Activated CD8-positive, alpha-beta memory T cell treated with anti-CD3 and anti-CD28 coated beads, Interleukin-2, amount 50 U/mL, for 4 hours (primary cell): Measurements from ENCODE around the gene PECR.
"Not testable (repeated sequence)": the region's sequence is repeated elsewhere in the genome, so short reads cannot be mapped to it uniquely, and the experiment has no call there.

ENCODE experiments used
- DNase-seq: peaks from one replicate; pipeline ENCODE4 v3.0.0-alpha.2; 2020

Gene PECR

DNA sequence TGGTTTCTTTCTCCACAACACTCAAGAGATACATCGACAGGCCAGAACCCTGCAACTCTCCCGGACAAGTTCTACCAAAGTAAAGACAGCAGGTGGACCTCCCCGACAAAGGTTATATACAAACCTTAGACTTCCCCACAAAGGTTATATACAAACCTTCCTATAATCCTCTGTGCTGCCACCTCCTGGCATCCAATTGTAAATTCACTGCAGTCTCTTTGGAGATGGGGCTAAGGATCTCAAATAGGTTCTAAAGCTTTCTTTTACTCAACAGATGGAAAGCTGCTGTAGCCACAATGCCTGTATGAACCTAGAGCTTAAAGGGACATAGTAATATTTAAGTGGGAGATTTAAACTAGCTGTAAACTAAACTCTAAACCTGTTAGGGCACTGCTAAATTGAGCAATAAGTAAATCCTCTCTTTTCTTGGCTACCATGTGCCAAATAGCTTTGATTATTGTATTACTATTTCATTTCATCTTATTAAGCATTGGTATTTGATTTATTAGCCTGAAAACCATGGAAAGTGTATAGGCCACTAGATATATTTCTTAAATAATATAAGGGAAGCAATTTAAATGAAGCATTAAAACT, 58.5 kb downstream of the PECR start:
- DNase-seq, result peak; percentile 54

DNA sequence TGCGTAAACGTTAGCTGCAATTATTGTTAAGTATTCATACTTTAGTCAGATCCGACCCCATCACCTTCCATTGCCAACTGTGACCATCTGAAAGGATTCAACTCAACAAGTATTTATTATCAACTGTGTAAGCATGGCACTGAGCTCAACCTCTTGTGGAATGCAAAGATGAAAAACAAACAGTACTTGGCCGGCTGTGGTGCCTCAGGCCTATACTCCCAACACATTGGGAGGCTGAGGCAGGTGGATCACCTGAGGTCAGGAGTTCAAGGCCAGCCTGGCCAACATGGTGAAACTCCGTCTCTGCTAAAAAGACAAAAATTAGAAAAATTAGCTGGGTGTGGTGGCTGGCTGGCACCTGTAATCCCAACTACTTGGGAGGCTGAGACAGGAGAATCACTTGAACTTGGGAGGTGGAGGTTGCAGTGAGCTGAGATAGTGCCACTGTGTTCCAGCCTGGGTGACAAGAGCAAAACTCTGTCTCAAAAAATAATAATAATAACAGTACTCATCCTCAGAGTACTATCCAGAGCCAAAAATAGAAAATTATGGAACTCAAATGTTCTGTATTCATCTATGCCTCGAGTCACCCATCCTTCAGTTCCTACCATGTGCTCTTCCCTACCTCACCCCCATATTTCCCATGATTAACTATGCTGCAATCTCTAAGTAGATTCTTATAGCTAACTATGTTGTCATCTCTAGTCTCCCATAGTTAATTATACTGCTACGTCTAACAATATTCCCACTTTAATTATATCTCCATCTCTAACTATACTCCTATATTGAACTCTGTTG, 59.6 kb downstream of the PECR start:
- no peak for DNase-seq

DNA sequence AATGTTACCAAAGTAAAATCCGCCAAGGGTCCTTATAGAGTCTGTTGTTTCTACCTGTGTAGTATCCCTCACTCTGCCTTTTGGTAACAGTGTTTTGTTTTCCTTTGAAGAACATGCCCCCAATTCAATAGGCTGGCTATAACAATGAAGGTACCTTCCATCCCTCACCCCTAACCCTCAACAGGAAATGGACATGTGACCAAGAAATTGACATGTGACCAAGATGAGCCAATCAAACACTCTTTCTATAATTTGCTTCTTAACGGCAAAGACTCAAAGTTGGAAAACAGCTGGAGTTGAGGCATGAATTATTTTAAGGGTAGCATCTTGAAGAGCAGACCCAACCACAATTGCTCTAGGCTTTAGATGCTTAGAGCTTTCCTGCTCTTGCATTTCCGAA, 62.9 kb downstream of the PECR start:
- no peak for DNase-seq

DNA sequence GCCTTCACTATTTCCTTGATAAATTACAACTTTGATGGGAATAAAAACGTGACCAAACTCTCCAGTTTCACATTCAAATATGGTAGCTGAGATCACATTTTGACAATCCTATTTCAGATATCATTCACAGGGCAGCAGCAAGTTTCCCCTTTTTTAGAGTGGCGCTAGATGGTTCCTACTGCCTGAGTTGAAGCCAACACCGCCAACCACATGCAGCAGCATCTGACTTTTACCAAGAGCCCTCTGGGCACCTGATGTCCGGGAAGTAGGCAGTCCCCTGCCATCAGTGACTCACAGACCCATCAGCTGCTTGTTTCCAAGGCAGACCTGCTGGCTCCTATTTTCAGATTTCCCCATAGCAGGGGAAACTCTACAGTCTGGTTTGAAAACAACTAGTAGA, 64.2 kb downstream of the PECR start:
- DNase-seq, result peak; percentile 20

DNA sequence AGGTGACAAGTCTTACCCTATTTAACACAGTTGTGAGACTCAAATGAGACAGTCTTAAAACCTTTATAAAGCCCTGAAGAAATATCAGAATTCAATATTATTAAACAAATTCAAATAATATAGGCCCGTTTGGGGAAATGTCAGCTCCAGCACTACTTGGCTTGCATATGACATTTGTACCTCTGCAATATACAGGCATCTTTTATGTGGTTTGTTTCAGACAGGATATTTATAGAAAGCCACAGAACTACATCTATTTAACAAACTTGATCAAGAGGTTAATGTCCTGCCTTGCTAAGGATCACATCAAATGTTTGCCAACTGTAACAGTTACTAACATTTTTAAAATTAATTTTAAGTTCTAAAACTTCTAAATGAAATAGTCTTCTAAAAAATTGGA, 65.0 kb downstream of the PECR start:
- DNase-seq, result no peak

DNA sequence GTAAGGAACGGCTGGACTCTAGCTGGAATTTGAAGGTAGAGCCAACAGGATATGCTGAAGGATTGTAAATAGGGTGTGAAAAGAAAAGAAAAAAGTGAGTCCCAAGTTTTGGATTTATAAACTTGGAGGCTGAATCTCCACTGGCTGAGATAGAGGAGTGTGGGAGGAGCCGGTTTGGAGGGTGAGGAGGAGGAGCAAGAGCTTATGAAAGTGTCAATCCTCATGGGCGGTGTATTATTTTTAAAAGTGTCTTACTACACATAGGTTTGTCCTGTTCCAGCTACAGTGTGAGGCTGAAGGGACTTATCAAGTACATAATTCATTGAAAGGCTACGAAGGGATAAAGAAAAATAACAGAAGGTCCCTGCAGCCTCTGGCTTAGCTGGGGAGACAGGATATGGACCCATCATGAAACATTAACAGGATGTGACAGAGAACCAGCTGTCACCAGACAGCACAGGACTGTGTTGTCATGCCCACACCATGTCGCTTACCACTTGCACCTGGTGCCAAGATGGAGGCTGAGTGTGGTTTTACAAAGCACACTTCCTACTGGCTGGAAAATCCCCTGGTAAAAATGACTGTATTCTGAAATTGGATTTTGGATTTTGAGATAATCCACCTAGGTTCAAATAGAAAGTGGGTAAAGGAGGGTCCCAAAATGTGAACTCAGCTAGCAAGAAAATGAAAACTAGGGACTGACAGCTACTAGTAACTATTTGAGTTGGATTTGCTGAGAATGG, 65.7 kb downstream of the PECR start:
- DNase-seq, result peak; percentile 26

DNA sequence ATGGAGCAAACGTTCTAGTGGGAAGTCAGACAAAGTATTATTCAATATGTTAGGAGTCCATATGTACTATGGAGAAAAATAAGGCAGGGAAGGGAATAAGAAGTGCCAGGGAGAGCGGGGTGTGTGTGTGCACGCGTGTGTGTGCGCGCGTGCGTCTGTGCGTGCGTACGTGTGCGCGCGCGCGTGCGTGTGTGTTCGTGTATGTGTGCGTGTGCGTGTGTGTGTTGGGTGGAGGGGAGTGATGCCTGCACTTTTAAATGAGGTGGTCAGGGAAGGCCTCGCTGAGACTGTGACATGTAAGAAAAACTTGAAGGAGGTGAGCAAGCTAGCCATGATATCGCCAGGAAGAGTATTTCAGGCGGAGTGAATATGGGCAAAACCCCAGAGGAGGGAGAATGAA, 66.6 kb downstream of the PECR start:
- DNase-seq, result no peak

DNA sequence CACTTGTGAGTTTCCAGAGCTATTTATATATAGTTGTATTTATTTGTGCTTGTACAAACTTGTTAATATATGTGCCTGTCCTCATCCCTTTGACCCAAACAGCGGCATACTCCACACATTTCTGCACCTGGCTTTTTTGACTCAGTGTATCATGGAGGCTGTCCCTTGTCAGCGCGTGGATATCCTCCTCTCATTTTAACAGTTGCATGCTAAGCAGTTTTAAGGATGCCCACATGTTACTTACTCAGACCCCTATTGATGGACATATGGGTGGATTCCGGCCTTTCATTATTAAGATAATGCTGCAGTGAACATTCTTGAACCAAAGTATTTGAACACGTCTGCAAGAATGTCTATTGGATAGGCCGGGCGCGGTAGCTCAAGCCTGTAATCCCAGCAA, 67.6 kb downstream of the PECR start:
- no peak for DNase-seq

DNA sequence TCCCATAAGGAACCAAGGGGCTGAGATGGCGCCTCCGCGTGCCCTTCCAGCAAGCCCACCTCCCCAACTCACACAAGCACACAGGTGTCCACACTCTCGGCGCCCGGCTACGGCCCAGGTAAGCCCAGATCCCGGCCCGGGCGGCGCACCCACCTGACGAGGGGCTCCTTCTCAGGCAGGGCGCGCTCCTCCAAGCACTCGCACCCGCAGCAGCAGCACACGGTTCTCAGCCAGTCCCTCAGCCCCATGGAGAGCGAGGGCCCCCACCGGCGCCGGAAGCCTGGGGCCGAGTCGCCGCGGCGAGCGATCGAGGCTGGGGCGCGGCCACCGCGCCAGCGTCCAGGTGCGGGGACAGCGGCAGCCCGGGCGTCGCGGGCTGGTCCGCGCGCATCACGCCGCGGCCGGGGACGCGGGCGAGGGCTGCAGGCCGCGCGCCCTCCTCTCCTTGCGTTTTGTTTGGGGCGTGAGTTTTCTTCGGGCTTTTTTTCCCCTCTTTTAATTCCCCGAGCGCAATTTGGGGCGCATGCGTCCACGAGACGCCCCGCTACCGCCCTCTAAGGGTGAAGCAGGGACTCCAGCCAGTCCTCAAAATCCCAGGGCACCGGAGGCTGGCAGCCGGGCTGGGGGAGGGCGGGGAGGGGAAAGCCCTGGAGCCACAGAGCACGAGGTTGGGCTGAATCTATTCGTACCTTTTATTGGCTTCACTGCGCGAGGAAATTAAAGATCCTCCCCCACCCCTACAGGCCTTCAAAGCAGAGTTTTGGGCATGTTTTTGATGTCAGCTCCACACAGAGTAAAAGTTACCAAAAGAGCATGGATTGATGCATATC, 68.3 kb downstream of the PECR start, which contains the start of gene MREG:
TSS of gene MREG (minus strand) at position 472 of the 830 bp plus-strand sequence. CDS start at position 248, 224 bp downstream.
- peak; percentile 85 for DNase-seq

DNA sequence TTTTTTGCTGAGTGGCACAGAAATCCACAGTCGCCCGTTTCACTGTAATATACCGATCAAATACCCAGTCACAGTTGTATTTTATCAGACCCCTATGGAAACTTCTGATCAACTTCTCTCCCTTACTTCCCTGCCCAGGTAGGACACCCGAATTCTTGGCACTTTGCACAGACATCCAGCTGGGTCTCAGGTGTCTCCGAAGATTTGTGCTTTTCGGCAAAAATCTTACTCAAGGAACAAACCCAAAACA, 68.9 kb downstream of the PECR start:
- no peak for DNase-seq

DNA sequence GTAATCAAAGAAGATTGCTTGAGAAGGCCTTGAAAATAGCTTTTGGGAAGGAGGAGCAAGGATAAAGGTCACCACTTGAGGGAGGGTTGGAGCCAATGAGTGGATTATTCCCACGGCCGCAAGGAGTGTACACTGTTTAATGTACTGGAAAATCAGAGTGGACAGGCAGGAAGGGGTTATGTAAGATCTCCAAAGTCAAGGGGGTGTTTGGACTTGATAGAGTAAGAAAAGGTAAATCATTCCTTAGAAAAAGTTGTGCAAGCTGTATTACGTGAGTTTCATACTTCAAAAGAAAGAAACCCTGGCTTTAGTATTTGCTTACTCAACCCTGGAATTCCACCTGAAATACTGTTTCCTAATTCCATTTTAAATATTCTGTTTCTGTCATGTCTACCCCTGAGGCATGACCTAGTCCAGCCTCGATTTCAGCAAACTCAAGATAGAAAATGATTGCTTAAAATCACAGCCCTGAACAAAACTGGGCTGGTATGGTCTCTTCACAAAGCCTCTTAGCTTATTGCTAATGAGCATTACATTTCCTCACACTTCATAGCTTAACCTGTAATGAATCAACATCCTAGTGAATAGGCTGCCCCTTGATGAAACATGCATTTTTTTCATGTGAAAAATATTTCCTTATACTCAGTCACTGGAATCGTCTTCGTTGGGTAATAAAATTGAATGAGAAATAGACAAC, 69.3 kb downstream of the PECR start:
- no peak for DNase-seq

DNA sequence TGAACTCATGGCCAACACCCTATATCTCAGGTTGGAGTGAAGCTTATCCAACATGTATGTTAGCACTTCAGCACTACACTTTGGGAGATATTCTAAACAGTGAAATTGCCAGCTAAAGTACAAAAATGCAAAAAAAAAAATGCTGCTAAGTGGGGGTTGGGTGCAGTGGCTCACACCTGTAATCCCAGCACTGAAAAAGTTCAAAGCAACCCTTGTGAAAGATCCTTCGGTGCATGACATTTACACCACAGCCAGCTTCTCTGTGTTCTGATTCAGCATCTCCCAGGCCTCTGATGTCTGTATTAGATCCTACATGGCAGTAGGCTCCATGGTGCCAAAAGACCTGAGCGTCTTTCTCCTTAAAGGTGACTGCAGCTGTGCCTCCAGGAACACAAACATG, 72.4 kb downstream of the PECR start:
- DNase-seq, result not testable (repeated sequence)

DNA sequence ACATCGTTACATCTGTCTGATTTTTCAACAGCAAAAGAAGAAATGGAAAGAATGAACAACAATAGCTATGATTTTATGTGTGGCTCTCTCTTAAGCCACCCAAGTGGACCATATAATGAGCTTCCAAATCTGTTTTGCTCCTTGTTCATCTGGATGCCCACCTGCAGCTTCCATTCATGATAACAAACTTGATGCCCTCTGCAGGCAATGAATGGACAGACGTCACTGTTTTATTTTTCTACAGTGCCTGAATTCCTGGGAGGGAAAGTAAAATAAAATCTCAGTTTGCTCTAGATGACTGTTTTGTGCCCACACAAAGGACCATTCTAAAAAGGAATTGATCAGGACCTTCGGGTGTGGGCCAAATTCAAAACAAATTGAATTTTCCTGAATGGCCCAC, 73.2 kb downstream of the PECR start:
- DNase-seq, result no peak

DNA sequence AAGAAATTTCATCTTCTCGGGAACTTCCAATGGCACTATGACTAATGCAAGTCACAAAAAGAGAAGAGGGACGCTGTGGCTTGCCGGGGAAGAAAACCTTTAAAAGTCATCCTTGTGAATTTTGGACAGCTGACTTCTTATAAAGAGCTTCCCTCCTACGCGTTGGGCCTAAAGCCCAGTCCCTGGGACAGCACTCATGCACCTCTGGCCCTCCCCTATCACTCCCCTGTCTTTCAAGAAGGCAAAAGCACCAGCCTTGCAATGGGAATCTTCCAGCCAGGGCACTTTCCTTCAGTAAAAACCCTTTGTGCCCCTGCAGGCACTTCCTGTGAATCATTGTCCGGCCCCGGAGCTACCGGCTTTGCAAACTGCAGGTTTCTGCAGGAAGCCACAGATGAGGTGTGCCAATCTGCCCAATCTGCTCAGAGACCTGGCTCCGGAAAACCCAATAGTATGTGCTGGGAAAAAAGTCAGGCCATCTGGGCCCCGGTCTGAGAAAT, 75.4 kb downstream of the PECR start:
- DNase-seq, result peak; percentile 23

DNA sequence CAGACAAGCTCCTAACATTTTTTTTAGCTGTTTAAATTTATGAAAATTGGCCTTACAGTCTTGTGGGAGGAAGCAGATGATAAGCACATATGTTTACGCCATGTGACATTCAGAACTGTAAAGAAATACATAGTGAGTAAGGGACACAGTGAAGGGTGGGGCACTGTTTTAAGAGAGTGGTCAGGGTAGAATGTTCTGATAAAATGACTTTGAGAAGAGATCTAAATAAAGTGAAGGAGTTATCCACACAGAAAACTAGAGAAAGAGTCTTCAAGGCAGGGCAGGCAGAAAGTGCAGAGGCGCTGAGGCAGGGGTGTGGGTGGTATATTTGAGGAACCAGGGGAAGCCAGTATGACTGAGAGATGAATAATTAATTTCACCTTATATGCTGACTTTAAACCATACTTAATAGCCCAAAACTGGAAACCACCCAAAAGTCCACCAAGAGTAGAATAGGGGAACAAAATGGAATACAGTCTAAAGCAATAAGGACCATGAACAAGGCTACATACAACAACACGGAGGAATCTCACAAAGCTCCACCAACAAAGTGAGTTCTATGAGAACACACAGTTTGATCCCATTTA, 76.8 kb downstream of the PECR start:
- DNase-seq, result no peak

DNA sequence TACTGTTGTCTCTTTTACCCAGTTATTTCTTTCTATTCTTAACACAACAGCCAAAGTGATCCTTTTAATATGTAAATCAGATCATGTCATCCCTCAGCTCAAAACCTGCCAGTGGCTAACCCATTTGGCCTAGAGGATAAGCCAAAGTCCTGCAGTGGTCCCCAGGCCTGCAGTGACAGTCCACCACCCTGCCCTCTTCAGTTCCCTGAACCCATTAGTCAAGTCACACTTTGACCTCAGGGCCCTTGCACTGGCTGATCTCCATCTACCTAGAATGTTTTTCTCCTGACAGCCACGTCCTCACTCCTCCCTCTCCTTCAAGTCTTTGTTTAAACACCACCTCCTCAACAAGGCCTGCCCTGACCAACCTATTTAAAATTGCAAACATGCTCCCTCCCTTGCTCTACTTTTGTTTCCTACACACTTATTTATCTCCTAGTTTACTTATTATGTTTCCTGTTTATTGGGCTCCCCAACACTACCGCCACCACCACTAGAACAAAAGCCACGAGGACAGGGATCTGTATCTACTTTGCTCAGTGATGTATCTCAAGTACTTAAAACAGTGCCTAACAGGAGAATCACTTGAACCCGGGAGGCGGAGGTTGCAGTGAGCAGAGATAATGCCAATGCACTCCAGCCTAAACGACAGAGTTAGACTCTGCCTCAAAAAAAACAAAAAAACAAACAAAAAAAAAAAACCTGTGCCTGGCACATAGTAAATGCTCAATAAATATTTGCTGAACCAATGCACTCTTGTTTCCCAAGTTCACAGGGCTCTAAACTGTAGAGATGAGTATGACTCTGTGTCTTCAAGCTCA, 77.5 kb downstream of the PECR start:
- DNase-seq, result no peak

DNA sequence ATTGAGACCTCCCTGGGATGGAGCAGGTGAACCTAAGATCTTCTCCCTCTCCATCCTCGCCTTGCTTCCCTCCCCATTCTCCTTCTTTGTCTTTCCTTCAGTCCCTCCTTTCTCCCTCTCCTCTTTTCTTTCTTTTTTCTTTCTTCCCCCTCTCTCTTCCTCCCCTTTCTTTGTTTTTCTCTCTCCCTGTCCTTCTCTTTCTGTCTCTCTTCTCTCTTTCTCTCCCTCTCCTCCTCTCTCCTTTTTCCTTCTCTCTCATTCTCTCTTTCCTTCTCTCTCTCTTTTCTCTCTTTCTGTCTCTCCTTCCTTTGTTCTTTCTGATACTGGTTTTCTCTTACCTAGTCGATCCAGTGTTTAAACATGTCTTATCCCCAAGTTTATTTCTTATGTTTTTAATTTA, 78.9 kb downstream of the PECR start:
- no peak for DNase-seq

DNA sequence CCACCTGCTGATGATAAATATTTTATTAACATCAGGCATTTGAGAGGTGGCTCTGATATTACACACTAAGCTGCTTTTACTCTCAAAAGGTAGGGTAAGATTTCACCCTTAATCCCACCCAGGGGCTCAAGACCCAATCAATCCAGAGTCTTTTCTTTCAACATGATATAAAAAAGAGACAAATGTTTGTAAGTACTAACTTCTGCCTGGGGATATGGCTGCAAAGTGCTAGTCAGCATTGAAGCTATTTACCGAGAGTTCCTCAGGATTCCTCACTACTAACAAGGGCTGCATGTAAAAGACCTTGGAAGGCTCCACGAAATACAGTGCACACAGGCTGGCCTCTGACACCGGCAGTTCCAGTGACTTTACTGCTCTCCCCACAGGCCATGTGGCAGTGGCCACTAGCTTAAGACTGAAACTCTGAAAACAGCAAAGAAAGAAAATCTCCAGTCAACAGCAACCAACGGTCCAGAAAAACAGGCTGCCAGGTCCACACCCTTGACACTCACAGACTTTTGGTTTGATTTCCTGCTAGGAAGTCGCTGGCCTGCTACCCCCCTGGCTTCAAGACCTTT, 79.4 kb downstream of the PECR start:
- DNase-seq, result no peak

DNA sequence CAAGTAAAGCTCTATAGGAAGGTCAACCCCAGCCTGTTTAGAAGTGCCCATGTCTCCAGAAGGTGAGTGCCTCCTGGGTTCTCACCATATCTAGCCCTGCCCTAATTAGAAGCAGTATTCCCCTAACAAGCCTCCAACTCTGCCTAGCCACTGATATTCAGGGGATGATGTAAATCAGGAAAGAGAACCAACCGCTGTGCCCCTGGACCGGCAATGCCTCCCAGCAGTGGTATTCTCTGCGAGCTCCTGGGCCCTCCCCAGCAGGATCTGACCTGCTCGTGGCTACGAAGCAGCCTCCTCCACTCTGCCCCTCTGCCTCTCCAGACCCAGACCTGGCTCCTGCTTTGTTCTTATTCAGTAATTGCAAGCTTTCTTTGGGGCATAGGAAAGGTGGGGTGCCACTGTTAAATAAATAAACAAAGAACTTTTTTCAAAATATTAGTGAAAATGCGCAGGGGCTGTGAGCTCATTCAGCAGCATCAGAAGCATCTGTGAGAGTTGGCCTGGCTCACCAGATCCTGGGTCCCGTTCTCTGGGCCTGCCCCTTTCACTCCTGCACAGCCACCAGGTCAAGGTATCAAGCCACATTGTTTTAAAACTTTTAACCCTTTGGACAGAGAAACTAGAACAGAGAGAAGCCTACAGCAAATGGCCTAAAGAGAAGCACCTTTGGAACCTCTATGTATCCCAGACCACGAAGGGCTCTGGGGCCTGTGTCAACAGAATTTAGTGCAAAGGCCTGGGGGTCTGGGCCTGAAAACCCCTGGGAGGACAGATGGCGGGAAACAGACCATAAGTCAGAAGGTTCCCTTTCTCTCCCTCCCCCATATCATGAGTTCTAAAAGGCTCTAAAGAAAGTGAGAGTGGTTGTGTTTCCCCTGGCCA, 80.2 kb downstream of the PECR start:
- DNase-seq, result no peak

DNA sequence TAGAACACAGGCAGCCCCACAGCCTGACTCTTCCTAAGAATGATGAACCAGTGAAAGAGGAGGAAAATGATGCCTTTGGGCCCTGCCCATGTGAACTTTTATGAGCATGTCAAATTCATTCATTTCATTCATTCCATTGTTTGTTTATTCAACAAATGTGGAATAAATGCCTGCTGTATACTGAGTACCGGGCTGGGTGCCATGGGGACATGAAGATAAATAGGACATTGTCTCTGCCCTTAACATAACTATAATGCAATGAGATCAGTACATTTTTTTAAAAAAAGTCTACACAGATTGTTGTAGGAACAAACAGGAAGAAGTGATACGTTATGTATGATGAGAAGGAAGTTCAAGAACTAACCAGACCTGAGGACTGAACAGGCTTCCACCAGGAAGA, 83.0 kb downstream of the PECR start:
- DNase-seq, result no peak
